HG02970 (cell line): ENCODE data around the gene LMF1.

Experiments used
- ATAC-seq: cut with Tn5 transposase; IDR thresholded peaks from one replicate; pipeline ENCODE4 v1.9.1; 2021; ENCODE audit warnings: mild to moderate bottlenecking, moderate library complexity, moderate number of reproducible peaks; ENCODE audit not compliant: unreplicated experiment, low FRiP score

The LMF1 gene

GRCh38 chr16:1003391-1004347 is 32.9 kb upstream of the LMF1 start:
- ATAC-seq = no peak

- ATAC-seq = no peak
Measured at GRCh38 chr16:1002399-1003166, 31.8 kb upstream of the LMF1 start.

- ATAC-seq = no peak
Measured at GRCh38 chr16:1001096-1001495, 30.3 kb upstream of the LMF1 start.

- ATAC-seq = no peak
Measured at GRCh38 chr16:1000608-1001007, 29.8 kb upstream of the LMF1 start.

GRCh38 chr16:999677-1000076 is 28.9 kb upstream of the LMF1 start:
- ATAC-seq = no peak

DNA sequence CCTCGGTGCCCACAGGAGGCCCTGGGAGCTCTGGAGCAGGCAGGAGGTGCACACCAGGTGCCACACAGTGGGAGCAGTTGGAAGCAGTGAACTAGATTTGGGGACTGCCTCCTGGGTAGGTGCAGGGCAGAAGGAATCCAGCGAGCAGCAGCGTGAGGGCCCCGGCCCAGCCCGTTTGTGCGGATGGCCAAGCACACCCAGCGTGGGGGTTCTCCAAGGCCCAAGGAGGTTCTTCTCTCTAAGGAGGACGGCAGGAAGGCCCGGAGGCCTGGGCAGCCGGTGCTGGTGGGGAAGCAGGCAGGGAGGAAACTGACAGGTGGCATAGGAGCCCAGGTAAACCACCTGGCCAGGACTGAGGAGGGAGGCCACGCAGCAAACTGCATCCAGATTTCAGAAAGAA is 27.8 kb upstream of the LMF1 start:
- no peak for ATAC-seq

- no peak for ATAC-seq
Measured at GRCh38 chr16:998211-998610, 27.4 kb upstream of the LMF1 start.

GRCh38 chr16:997440-998051 is 26.8 kb upstream of the LMF1 start:
- ATAC-seq = no peak

- no peak for ATAC-seq
Measured at GRCh38 chr16:996681-997080, 25.9 kb upstream of the LMF1 start.

GRCh38 chr16:995783-996182 is 25.0 kb upstream of the LMF1 start:
- ATAC-seq = no peak

- no peak for ATAC-seq
Measured at GRCh38 chr16:995087-995486, 24.3 kb upstream of the LMF1 start.

GRCh38 chr16:993731-994130 is 22.9 kb upstream of the LMF1 start:
- ATAC-seq = no peak

- ATAC-seq = no peak
Measured at GRCh38 chr16:991773-992172, 21.0 kb upstream of the LMF1 start.

DNA sequence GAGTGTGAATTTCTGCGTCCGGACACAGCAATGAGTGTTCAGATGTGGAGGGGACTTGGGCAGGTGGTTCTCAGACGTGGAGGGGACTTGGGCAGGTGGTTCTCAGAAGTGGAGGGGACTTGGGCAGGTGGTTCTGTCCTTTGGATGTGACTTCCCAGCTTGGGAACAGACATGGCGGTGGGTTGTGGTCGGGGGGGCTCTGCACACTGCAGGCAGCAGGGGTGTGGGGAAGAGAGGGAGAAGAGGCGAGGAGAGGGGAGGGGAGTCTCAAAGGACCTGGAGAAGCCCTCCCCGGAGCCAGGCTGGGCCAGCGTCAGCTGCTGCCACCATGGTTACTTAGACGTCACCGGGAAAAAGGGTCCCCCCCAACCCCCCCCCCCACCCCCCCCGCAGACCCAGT is 20.6 kb upstream of the LMF1 start:
- no peak for ATAC-seq

DNA sequence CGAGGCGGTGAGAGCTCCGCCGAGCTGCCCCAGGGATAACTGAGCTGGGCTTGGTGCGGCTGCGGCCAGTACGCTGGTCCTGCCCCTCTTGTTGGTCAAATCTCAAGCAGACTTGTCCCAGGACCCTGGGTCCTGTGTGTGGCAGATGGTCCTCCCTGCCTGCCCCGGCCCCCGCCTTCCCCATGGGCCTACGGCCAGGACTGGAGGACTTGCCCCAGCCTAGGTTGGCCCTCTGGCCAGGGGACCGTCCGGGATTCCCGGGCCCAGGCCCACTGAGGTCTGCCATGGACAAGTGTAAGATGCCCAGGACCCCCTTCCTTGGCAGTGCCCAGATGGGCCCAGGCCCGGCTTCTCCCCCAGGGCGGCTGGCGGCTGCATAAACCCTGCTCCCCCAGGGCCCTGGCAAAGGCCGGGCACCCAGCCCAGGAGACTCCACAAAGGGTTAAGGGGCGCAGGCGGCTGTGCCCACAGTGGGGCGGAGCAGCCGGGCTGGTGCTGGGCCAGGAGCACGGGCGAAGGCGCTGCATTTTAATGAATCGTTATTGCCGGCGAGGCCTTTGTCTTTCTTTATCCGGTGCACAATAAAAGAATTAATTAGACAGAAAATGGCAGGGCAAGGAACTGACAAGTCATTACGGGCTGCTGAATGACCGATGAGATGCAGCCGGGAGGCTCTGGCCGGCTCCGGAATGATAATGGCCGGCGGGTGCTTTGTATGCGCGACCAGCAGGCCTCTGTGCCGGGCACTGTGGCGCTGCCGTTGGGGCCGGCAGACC is 19.9 kb upstream of the LMF1 start:
- no peak for ATAC-seq

- no peak for ATAC-seq
Measured at GRCh38 chr16:989354-989814, 18.6 kb upstream of the LMF1 start.

DNA sequence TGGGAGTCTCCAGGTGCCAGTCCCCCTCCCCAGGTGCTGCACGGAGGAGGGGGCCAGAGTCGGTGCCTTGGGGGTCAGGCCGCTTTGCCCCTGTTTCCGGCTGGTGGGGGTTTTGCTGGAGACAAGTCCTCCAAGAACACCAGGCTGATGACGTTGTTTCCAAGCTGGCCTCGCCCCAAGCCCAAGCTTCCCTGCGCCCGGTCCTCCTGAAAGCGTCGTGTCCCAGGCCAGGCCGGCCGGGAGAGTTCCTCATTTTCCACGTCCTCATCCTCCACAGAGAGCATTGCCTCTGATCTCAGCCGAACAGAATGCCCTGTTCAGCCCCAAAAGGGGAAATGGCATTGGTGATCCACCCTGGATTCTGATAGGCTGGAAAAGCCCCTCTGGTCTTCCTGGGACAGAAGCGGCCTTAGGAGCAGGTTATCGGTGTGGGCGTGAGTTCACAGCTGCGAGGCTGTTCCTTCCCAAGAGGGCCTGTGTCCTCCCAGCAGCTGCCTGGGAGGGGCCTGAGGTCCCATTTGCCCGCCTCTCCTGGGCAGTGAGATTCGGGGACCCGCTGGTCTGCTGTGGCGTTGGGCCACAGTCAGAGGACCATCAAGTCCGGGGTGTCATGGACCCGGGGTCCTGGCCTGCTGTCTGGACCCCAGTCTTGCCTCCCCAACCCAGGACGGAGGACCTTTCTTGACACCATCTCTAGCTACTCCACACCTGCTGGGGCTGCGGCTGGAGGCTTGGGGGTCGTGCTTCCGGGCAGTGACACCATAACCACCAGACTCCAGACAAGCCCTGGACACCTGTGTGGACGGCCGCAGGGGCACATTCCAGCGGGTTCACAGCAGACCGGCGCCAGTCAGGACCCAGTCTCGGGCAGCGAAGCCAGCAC is 17.9 kb upstream of the LMF1 start:
- no peak for ATAC-seq

- no peak for ATAC-seq
Measured at GRCh38 chr16:987906-988305, 17.1 kb upstream of the LMF1 start.

DNA sequence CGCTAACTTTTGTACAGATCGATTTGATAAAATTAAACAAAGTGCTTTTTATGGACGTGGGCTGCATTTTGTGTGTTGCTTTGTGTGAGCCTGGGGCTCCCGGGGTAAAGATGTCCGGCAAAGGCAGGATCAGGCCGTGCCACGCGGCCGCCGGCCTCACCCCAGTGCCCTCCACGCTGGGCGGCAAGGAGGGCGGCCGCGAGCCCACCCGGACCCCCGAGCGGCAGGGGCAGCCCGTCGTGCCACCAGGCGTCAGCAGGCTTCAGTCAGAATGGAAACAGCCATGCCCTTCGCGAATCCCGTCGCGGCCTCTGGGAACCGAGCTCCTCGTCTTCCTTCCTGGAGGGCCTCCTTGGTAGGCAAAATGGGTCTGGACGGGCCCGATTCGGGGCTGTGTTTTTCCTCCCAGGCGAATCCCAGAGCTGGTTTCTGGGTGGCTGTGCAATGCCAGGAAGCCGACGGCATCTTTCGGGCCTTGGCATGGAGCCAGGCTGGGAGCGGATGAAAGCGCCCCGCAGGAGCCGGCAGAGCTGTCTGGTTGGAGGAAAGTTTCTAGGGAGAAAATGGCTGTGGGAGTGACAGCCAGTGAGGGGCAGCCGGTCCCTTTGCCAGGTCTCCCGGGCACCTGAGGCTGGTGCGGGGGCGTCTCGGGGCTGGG is 16.3 kb upstream of the LMF1 start:
- no peak for ATAC-seq
